Transverse colon (tissue), 4 donors: ENCODE measurements around the gene VPS13D. TPM values are rescaled to one million over a fixed set of nuclear protein-coding genes. Genes with fewer than 3 reads are reported as not detected.

Experiments
- DNase-seq: peaks from one replicate; pipeline ENCODE4 v3.0.0-alpha.2; 2019
- H3K27ac ChIP-seq, 4 donors: fragments of 200-600 bp; sonication (generic); 2 replicates each; pipeline ENCODE4 v1.5.1; 2016 to 2018; ENCODE audit warnings: inconsistent platforms in 4 of 4
- H3K27me3 ChIP-seq: fragments of 200-600 bp; sonication (generic); 2 replicates; pipeline ENCODE4 v1.5.1; 2017; ENCODE audit warnings: inconsistent platforms
- H3K36me3 ChIP-seq, 4 donors: fragments of 200-600 bp; sonication (generic); 2 replicates each; pipeline ENCODE4 v1.5.1; 2017 to 2019; ENCODE audit warnings: inconsistent platforms in 4 of 4
- H3K4me1 ChIP-seq, 4 donors: fragments of 200-600 bp; sonication (generic); 2 replicates each; pipeline ENCODE4 v1.5.1; 2017 to 2020; ENCODE audit warnings: inconsistent platforms in 4 of 4
- H3K4me3 ChIP-seq, 4 donors: fragments of 200-600 bp; sonication (generic); 1 replicate in 1 of 4; 2 replicates in 3 of 4; pipeline versions ENCODE4 v1.5.1 to v1.6.1; 2017 to 2019; ENCODE audit warnings: inconsistent platforms in 4 of 4
- H3K9me3 ChIP-seq, 2 donors: fragments of 200-600 bp; sonication (generic); 2 replicates each; pipeline ENCODE4 v1.5.1; 2017 to 2019; ENCODE audit warnings: inconsistent platforms in 2 of 2
- CTCF ChIP-seq, 5 experiments: fragments of 200-600 bp in 3 of 5; fragments of 450-650 bp in 2 of 5; sonication (generic) in 3 of 5; IDR thresholded peaks; 1 replicate in 2 of 5; 2 replicates in 3 of 5; pipeline ENCODE4 v1.5.1; 2016 to 2017; ENCODE audit warnings: antibody characterized with exemption in 5 of 5, inconsistent platforms in 3 of 5, mild to moderate bottlenecking in 2 of 5, moderate library complexity in 1 of 5
- EP300 ChIP-seq: sonication (generic); formaldehyde crosslinking; IDR thresholded peaks from one replicate; pipeline ENCODE4 v1.6.1; 2017; ENCODE audit warnings: antibody characterized with exemption, low read depth
- POLR2A ChIP-seq: fragments of 450-650 bp; IDR thresholded peaks from one replicate; pipeline ENCODE4 v1.6.1; 2016; ENCODE audit warnings: antibody characterized with exemption, mild to moderate bottlenecking, moderate library complexity
- POLR2AphosphoS5 ChIP-seq, 3 donors: sonication (generic); formaldehyde crosslinking; IDR thresholded peaks; one replicate each; pipeline ENCODE4 v1.6.1; 2016; ENCODE audit warnings: antibody characterized with exemption in 3 of 3
- WGBS, 2 donors: methylation state at CpG; one replicate each; pipeline ENCODE4 v1.1.5; 2018; ENCODE audit warnings: low coverage in 1 of 2; 5-methylcytosine and 5-hydroxymethylcytosine counted together
- in situ Hi-C, 4 donors: fragments of 200-750 bp; cut with MboI; loops; one replicate each; pipeline versions ENCODE4 v1.15.0 to v1.15.1; 2017; ENCODE audit warnings: low sequenced_read_pairs in 3 of 4, low pct_ligation_motif_present in 1 of 4, low pct_unique_long_range_greater_than_20kb in 1 of 4
- intact Hi-C: fragments of 100-400 bp; cut with DNase I; formaldehyde crosslinking; loops from one replicate; pipeline ENCODE4 v1.15.1; 2023; ENCODE audit warnings: low total_unique reads
- total RNA-seq, 4 donors: library from RNA; depleted of rRNA; stranded (reverse); fragments of >200 nt; gene quantifications; one replicate each; pipeline ENCODE4 v1.1.0, GENCODE V29; 2016

Gene VPS13D
- total RNA-seq, 4 donors from 2014 or later: 101 to 136 (median 116) TPM

- Histone ChIP-seq H3K9me3 (no peaks in the 10 kb centered on the region), H3K36me3 (peaks cover 0 to 19% (median 7%) of the 10 kb centered on the region in 4 donors), H3K4me1 (peaks cover 5 to 42% (median 23%) of the 10 kb centered on the region in 4 donors), H3K27me3 (no peaks in the 10 kb centered on the region), H3K27ac (no peak overlapping the region), H3K4me3 (no peak overlapping the region)
- no peak for TF ChIP-seq POLR2AphosphoS5 (IDR thresholded peaks at IDR 0.05)
- TF ChIP-seq CTCF (IDR thresholded peaks at IDR 0.05): no peak
- DNase-seq: no peak
- in situ Hi-C loops: no loop called here
- intact Hi-C loops: no loop called here
- WGBS, 2 donors: 82% methylated on average over 4 of the region's 4 CpGs
Measured at GRCh38 chr1:12338017-12338416, 108.2 kb downstream of the VPS13D start.

GRCh38 chr1:12338823-12339222, 109.0 kb downstream of the VPS13D start:
- 78 to 83% methylated on average over 1 of the region's 1 CpG for WGBS, 2 donors
- in situ Hi-C loops: no loop called here
- no peaks in the 10 kb centered on the region for H3K9me3 ChIP-seq
- intact Hi-C loops: no loop called here
- no peak overlapping the region for H3K4me3 ChIP-seq
- no peaks in the 10 kb centered on the region for H3K27me3 ChIP-seq
- no peak for DNase-seq
- peak overlapping the region; percentile 26 to 63 (median 48) for H3K27ac ChIP-seq
- TF ChIP-seq EP300 (no peak), CTCF (IDR thresholded peaks at IDR 0.05) (no peak), POLR2A (no peak), POLR2AphosphoS5 (IDR thresholded peaks at IDR 0.05) (no peak)
- H3K36me3 ChIP-seq: peaks cover 0 to 19% (median 7%) of the 10 kb centered on the region in 4 donors
- peaks cover 5 to 45% (median 23%) of the 10 kb centered on the region in 4 donors for H3K4me1 ChIP-seq

DNA sequence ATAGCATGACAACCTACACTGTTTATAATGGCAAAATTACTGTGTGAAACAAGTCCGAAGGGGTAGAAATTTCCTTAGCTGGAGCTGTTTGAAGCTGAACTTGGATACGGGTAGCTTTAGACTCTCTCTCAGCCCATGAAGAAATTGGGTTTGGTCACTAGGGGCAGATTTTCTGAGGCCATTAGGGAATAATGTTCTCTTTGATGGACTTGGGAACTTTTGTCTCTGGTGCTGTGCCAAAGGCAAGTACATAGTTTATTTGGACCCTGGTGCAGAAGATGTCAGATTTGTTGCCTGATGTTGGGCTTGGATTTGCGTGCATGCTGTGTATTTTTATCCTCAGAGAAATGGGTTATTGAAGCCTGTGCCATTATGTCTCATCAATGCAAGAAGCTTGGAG, 109.6 kb downstream of the VPS13D start:
- Histone ChIP-seq H3K4me1 (peaks cover 5 to 51% (median 24%) of the 10 kb centered on the region in 4 donors), H3K27ac (peak overlapping the region; percentile 26 to 63 (median 48)), H3K27me3 (no peaks in the 10 kb centered on the region), H3K9me3 (no peaks in the 10 kb centered on the region), H3K4me3 (no peak overlapping the region), H3K36me3 (peaks cover 0 to 17% (median 7%) of the 10 kb centered on the region in 4 donors)
- WGBS, 2 donors: 55% methylated on average over 3 of the region's 3 CpGs; no CpG with 5 or more reads in 1 of the 2 donors
- DNase-seq: no peak
- in situ Hi-C loops: no loop called here
- TF ChIP-seq CTCF (IDR thresholded peaks at IDR 0.05): no peak
- intact Hi-C loops: no loop called here

GRCh38 chr1:12339811-12340543, 110.1 kb downstream of the VPS13D start:
- 40 to 41% methylated on average over 4 of the region's 4 CpGs for WGBS, 2 donors
- in situ Hi-C loops (no loop called here), intact Hi-C loops (no loop called here)
- Histone ChIP-seq H3K4me3 (no peak overlapping the region), H3K9me3 (no peaks in the 10 kb centered on the region), H3K27ac (peak overlapping the region; percentile 9 to 63 (median 48)), H3K4me1 (peaks cover 5 to 57% (median 27%) of the 10 kb centered on the region in 4 donors), H3K27me3 (no peaks in the 10 kb centered on the region), H3K36me3 (peaks cover 0 to 13% (median 5%) of the 10 kb centered on the region in 4 donors)
- TF ChIP-seq EP300 (no peak), CTCF (IDR thresholded peaks at IDR 0.05) (no peak), POLR2AphosphoS5 (IDR thresholded peaks at IDR 0.05) (no peak), POLR2A (no peak)
- no peak for DNase-seq
